Cardiac fibroblast (primary cell): ENCODE results near the gene NAT14.

Experiments used
- DNase-seq, 2 donors: peaks; one replicate each; pipeline versions ENCODE4 v3.0.0 to v3.0.0-alpha.2; 2010; ENCODE audit warnings: low read depth in 2 of 2
- H3K4me3 ChIP-seq, 2 donors: replicated peaks in 1 of 2; 1 replicate in 1 of 2; 2 replicates in 1 of 2; pipeline ENCODE4 v1.5.1; 2011; ENCODE audit warnings: low read depth in 2 of 2, low read length in 2 of 2, mild to moderate bottlenecking in 2 of 2, moderate library complexity in 1 of 2
- TF ChIP-seq, protein P1 (sequence below): IDR thresholded peaks from one replicate; pipeline ENCODE4 v1.5.1; 2011; ENCODE audit warnings: low read depth, mild to moderate bottlenecking, low read length, inconsistent platforms

Gene NAT14

GRCh38 chr19:55535173-55535964 lies 50.4 kb downstream of the NAT14 start:
- H3K4me3 ChIP-seq = no peak overlapping the region
- no peak for DNase-seq
- TF ChIP-seq, protein P1, sequence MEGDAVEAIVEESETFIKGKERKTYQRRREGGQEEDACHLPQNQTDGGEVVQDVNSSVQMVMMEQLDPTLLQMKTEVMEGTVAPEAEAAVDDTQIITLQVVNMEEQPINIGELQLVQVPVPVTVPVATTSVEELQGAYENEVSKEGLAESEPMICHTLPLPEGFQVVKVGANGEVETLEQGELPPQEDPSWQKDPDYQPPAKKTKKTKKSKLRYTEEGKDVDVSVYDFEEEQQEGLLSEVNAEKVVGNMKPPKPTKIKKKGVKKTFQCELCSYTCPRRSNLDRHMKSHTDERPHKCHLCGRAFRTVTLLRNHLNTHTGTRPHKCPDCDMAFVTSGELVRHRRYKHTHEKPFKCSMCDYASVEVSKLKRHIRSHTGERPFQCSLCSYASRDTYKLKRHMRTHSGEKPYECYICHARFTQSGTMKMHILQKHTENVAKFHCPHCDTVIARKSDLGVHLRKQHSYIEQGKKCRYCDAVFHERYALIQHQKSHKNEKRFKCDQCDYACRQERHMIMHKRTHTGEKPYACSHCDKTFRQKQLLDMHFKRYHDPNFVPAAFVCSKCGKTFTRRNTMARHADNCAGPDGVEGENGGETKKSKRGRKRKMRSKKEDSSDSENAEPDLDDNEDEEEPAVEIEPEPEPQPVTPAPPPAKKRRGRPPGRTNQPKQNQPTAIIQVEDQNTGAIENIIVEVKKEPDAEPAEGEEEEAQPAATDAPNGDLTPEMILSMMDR = no peak

DNA sequence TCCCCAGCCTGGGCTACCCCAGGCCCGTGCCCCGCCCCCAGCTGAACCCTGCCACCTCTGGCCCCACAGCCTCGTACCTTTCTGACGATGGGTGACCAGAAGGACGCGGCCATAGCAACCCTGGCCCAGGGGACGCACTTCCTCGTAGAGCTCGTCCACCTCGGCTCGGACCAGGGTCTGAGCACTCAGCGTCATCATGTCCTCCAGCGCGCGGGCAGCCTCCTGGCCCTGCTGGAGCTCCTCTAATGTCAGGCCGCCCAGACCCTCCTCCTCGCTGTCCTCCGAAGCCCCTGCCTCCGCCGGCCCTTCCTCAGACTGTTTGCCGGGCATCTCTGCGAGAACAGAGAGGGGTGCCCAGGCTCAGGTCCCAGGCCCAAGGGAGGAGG lies 51.0 kb downstream of the NAT14 start:
- TF ChIP-seq, protein P1 = no peak
- H3K4me3 ChIP-seq = no peak overlapping the region
- no peak for DNase-seq

DNA sequence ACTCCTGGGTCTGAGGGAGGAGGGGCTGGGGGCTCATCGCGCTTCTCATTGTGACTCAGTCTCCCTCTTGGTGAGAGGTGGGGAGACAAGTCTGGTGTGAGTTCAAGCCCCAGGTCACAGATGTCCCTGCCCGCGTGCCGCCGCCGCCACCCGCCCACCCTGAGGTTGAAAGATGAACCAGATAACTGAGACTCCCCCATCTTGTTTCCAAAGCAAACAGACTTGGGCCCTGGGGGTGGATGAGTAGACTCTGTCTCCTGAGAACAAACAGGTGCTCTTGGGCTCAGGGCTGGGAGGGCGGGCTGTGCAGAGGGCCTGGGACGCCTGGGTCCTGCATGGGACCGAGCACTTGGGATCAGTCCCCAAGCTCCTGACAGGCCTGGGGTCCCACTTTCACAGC lies 51.4 kb downstream of the NAT14 start:
- no peak overlapping the region for H3K4me3 ChIP-seq
- DNase-seq = no peak
- TF ChIP-seq, protein P1 = no peak
